ENCODE measurements around the gene LRP3.

- TF ChIP-seq CTCF (conservative IDR thresholded peaks at IDR 0.05 in 1 of 2, IDR thresholded peaks at IDR 0.05 in 1 of 2; ENCODE audit: extremely low read depth in 1 of 2, insufficient read depth in 1 of 2, low read depth in 1 of 2, low read length in 2 of 2) (no peak), EZH2 (IDR thresholded peaks at IDR 0.05; ENCODE audit: borderline replicate concordance, low read length) (no peak)
Observed at GRCh38 chr19:33193269-33193864, 763 bp upstream of the LRP3 start.

Measured in mammary epithelial cell (primary cell).